ENCODE data around the gene TRMT11.

DNA sequence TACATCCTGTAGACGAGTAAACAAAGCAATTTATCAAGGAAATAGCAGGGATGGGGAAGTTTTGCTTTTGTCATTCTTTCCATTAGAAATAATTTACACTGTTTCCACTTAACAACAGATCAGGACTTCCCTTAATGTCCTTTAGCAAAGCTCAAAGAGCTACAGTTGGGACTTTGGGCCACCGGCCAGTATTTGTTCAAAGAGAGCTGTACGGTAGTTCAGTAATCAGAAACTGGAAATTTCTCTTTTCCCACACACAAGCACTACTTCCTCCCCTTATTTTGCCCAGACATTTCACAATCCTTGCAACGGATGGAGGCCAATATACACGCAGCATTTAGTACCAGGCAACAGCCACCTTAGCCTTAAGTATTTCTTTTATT, 41.9 kb upstream of the TRMT11 start:
- TF ChIP-seq, protein P1, sequence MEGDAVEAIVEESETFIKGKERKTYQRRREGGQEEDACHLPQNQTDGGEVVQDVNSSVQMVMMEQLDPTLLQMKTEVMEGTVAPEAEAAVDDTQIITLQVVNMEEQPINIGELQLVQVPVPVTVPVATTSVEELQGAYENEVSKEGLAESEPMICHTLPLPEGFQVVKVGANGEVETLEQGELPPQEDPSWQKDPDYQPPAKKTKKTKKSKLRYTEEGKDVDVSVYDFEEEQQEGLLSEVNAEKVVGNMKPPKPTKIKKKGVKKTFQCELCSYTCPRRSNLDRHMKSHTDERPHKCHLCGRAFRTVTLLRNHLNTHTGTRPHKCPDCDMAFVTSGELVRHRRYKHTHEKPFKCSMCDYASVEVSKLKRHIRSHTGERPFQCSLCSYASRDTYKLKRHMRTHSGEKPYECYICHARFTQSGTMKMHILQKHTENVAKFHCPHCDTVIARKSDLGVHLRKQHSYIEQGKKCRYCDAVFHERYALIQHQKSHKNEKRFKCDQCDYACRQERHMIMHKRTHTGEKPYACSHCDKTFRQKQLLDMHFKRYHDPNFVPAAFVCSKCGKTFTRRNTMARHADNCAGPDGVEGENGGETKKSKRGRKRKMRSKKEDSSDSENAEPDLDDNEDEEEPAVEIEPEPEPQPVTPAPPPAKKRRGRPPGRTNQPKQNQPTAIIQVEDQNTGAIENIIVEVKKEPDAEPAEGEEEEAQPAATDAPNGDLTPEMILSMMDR (IDR thresholded peaks at IDR 0.05; ENCODE audit: low read length) = no peak
- TF ChIP-seq EZH2 (IDR thresholded peaks at IDR 0.05; ENCODE audit: borderline replicate concordance, low read length) = no peak
